ENCODE results near the gene C9orf50.

Gene C9orf50

DNA sequence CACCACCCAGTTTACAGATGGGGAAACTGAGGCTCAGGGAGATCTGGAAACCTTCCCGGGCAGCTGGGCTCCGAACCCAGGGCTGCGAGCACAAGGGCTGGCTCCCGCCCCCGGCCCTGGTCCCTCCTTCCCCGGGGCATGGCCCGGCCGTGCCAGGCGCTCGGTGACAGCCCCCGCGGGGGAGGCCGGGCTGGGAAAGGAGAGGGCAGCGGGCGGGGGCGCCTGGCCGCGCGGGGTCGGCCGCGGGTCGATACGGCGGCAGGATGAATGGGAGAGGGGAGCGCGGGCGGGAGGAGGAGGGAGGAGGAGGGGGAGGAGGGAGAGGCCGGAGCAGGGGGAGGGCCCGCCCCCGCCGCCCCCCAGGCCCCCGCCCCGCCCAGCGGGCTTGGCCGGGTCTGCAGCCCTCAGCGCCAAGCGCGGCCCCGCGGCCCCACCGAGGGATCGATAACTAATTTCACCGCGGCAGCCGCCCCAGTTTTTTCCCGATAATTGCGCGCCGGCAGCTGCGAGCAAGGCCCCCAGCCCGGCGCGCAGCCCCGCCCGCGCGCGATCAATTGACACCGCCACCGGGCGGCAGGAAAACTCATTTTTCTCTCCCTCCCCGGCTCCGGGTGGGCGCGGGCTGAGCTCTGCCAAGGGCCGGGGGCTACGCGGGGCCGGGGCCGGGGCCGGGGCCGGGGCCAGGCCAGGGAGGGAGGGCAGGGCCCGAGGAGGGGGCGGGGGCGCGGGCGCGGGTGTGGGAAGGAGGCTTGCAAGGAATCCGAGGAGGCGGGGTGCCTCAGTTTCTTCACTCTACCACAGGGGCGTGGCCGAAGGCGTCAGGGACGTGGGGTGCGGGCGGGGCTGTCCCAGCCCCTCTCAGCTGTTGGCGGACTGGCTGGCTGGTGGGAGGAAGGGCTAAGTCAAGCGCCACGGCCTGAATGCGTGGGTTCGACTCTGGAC, 52.1 kb downstream of the C9orf50 start:
- no peak for FAIRE-seq

DNA sequence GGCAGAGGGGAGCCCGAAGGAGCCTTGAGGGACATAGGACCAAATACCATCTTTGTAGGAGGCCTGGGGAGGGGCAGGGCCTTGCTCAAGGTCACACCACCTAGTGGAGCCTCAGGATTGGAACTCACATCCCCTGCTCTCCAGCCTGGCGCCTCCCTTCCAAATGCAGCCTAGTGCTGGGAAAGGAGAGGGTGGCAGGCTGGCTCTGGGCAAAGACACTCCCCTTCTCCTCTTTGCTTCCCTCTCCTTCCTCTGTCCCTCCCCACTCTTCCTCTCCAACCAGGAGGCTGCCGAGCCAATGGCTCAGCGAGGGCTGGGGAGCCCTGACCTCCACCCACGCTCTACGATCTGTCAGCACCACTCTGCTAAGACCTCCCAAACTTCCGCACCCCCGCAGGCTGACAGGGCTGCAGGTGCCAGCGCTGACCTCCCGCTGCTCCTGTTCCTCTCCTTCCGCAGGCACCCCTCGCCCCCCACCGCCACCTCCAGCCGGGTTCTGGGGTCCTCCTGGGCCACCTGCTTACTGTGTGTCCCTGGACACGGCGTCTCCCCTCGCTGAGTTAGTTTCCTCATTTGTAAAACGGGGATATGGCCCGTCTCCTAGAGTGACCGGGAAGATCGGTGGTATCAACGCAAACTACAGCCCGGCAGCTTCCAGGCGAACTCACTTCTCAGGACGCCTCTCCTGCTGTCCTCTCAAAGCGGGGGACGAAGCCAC, 52.9 kb downstream of the C9orf50 start:
- FAIRE-seq, result no peak

DNA sequence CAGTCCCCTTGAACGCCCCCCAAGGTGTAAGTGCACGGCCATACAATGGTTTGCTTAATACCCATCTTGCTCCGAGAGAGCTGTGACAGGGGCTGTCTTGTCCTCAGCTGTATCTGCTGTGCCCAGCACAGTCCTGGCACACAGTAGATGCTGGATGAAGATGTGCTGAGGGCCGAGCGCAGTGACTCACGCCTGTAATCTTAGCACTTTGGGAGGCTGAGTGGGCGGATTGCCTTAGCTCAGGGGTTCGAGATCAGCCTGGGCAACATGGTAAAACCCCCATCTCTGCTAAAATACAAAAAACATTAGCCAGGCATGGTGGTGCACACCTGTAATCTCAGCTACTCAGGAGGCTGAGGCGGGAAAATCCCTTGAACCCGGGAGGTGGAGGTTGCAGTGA, 53.6 kb downstream of the C9orf50 start:
- FAIRE-seq, result no peak

DNA sequence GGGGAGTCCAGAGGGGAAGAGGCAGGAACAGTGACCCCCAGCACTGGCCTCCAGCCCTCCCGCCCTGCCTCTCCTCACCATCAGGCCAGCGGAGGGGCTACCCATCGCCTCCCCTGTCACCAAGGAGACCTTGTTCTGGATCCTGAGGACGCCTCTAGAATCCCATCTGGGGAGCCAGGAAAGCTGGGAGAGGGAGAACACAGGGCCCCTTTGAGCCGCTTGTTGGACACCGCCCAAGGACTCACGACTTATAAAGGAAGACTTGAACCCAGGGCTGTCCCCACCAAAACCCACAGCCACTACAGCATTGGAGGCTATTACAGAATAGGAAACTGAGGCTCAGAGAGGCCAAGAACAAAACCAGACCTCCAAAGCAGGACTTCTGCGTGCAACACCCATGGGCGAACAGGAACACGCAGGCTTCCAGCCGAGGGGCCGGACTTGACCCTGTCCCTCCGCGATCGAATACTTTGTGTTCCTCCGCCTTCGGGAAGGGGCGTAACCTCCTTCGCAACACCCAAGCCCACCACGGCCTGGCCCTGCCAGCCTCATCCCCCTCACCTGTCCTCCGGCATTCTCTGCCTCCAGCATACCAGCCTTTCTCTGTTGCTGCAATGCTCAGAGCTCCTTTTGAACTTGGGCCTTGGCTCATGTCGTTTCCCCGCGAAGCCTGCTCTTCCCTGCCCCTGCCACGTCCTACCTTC, 54.2 kb downstream of the C9orf50 start:
- no peak for FAIRE-seq

DNA sequence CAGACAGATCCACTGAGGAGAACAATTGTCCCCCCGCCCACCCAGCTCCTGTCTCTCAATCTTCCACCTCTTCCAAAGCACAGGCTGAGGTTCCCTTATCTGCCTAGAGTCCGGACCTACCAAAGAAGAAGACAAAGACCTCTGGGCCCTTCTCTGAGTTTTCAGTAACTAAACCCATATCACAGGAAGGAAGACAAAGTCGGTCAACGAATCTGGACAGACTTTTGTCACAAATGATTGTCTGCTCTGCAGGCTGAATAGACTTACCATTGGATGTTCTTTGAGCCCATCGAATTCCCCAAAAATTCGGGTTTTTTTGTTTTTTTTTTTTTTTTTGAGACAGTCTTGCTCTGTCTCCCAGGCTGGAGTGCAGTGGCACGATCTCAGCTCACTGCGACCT, 58.0 kb downstream of the C9orf50 start:
- FAIRE-seq, result no peak

DNA sequence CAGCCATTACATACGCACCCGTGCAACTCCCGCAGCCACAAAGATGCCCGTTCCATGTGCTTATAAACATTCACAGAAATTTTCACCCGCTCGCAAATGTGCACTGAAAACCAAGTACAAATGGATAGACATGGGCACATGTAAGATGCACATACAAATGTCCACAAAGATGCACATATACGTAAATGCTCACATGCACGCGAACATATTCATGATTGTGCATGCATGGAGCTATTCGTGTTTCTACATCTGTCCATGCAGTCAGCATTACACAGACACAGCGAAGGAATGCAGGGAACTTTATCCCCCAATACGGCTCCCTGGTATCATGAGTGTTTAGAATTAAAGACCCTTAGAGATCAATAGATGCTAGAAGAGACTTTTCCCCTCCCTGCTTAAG, 58.4 kb downstream of the C9orf50 start:
- FAIRE-seq, result no peak
